ENCODE results near the gene MSH3. TPM values are rescaled to one million over a fixed set of nuclear protein-coding genes. Genes with fewer than 3 reads are reported as not detected.

Gene MSH3
- total RNA-seq, 2 experiments from 2014 or later: 22.6 to 22.9 TPM

- no peak overlapping the region for H3K27ac Mint-ChIP-seq
- no peak for DNase-seq
- H3K4me3 Mint-ChIP-seq: no peak overlapping the region
- H3K27me3 Mint-ChIP-seq: no peaks in the 10 kb centered on the region
- peaks cover 5% of the 10 kb centered on the region for H3K9me3 Mint-ChIP-seq
- peaks cover 9% of the 10 kb centered on the region for H3K4me1 Mint-ChIP-seq
- peaks cover 2% of the 10 kb centered on the region for H3K36me3 Mint-ChIP-seq
Measured at GRCh38 chr5:80915716-80916115, 261.3 kb downstream of the MSH3 start.

- H3K4me1 Mint-ChIP-seq: peaks cover 9% of the 10 kb centered on the region
Measured at GRCh38 chr5:80916676-80917075, 262.2 kb downstream of the MSH3 start.

GRCh38 chr5:80917631-80918030 is 263.2 kb downstream of the MSH3 start:
- DNase-seq: no peak
- H3K9me3 Mint-ChIP-seq: peaks cover 2% of the 10 kb centered on the region
- H3K27me3 Mint-ChIP-seq: no peaks in the 10 kb centered on the region
- no peaks in the 10 kb centered on the region for H3K36me3 Mint-ChIP-seq
- peaks cover 9% of the 10 kb centered on the region for H3K4me1 Mint-ChIP-seq
- H3K4me3 Mint-ChIP-seq: no peak overlapping the region
- H3K27ac Mint-ChIP-seq: no peak overlapping the region

More at GRCh38 chr5:80916676-80917075, 262.2 kb downstream of the MSH3 start:
- DNase-seq: no peak
- Mint-ChIP-seq H3K9me3 (peaks cover 4% of the 10 kb centered on the region), H3K4me3 (no peak overlapping the region), H3K36me3 (peaks cover 2% of the 10 kb centered on the region), H3K27ac (peak overlapping the region; percentile 5), H3K27me3 (no peaks in the 10 kb centered on the region)

GRCh38 chr5:80919678-80920196 is 265.3 kb downstream of the MSH3 start:
- Mint-ChIP-seq H3K27ac (no peak overlapping the region), H3K36me3 (no peaks in the 10 kb centered on the region)

DNA sequence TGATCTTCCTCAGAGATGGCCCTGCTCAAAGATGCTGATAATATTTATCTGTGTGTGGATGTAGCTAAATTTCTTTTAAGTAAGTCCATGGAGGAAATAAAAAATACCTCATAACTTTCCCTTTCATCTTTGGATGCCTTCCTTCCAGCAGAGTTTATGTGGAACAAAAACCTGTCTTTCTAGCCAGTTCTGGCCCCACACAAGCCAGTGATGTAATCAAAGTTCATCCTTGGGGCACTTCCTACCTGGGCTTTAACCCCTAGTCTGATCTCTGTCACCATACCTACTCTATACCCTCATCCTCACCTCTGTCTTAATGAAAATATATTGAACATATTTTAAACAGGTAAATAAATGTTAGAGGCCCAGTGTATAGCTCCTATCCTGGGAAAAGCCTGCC is 265.9 kb downstream of the MSH3 start:
- no peaks in the 10 kb centered on the region for H3K27me3 Mint-ChIP-seq
- peaks cover 2% of the 10 kb centered on the region for H3K9me3 Mint-ChIP-seq
- H3K4me3 Mint-ChIP-seq: no peak overlapping the region
- H3K36me3 Mint-ChIP-seq: no peaks in the 10 kb centered on the region
- H3K27ac Mint-ChIP-seq: peak overlapping the region; percentile 55
- H3K4me1 Mint-ChIP-seq: peaks cover 9% of the 10 kb centered on the region
- DNase-seq: no peak

More at GRCh38 chr5:80919678-80920196, 265.3 kb downstream of the MSH3 start:
- H3K9me3 Mint-ChIP-seq: peaks cover 2% of the 10 kb centered on the region
- H3K4me1 Mint-ChIP-seq: peaks cover 9% of the 10 kb centered on the region
- no peaks in the 10 kb centered on the region for H3K27me3 Mint-ChIP-seq
- no peak overlapping the region for H3K4me3 Mint-ChIP-seq
- no peak for DNase-seq

DNA sequence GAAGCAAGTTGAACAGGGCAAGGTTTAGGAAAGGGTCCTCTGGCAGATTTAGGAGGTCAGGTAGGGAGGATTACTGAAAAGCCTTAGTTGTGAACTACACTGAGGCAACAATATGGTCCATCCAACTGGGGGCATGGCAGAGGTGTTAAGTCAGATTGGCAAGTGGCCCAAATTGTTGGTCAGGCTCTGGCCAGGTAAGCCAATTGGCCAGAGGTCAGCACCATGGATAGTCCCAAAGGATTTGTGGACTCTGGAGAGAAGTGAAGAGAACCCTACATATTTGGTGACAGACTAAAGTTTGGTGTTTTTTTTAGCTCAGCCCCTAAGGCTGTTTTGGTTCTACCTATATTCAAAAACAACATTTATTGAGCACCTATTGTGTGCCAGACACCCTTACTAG is 266.6 kb downstream of the MSH3 start:
- Mint-ChIP-seq H3K4me1 (peaks cover 9% of the 10 kb centered on the region), H3K4me3 (no peak overlapping the region), H3K27me3 (no peaks in the 10 kb centered on the region), H3K27ac (no peak overlapping the region), H3K9me3 (peaks cover 2% of the 10 kb centered on the region), H3K36me3 (no peaks in the 10 kb centered on the region)
- no peak for DNase-seq

DNA sequence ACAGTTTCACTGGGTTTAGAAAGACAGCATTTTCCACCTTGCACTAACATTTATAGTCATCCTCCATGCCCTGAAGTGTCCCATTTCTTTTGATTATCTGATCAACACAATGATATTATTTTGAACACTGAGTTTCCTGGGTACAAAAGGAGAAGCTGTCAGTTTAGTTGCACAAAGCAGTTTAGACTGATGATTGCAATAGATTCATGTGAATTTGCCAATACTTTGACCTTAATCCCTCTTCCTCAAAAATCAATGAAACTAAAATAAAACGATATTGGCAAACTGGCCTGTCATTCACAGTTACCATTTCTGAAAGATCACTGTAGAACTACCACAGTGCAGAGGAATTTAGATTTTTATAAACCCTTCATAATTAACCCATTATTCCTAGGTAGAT is 271.5 kb downstream of the MSH3 start:
- no peaks in the 10 kb centered on the region for H3K4me1 Mint-ChIP-seq

More for the DNA sequence above, 271.5 kb downstream of the MSH3 start:
- no peaks in the 10 kb centered on the region for H3K36me3 Mint-ChIP-seq
- H3K4me3 Mint-ChIP-seq: no peak overlapping the region
- no peaks in the 10 kb centered on the region for H3K27me3 Mint-ChIP-seq
- peaks cover 2% of the 10 kb centered on the region for H3K9me3 Mint-ChIP-seq
- no peak for DNase-seq
- H3K27ac Mint-ChIP-seq: no peak overlapping the region

Other genes with a start within 250 kb of the MSH3 start
- 1 to 10 TPM; 7.2 to 8.4 TPM for gene ZFYVE16, start 246.6 kb upstream of the MSH3 start, total RNA-seq
- gene FAM151B, start 166.6 kb upstream of the MSH3 start, total RNA-seq: under 1 TPM; 0.30 to 0.35 TPM
- gene ANKRD34B, start 84.4 kb upstream of the MSH3 start, total RNA-seq: not detected
- gene DHFR, start 331 bp downstream of the MSH3 start, total RNA-seq: 100 to 1,000 TPM; 110 to 112 TPM